ENCODE results near the gene TNFAIP1.

DNA sequence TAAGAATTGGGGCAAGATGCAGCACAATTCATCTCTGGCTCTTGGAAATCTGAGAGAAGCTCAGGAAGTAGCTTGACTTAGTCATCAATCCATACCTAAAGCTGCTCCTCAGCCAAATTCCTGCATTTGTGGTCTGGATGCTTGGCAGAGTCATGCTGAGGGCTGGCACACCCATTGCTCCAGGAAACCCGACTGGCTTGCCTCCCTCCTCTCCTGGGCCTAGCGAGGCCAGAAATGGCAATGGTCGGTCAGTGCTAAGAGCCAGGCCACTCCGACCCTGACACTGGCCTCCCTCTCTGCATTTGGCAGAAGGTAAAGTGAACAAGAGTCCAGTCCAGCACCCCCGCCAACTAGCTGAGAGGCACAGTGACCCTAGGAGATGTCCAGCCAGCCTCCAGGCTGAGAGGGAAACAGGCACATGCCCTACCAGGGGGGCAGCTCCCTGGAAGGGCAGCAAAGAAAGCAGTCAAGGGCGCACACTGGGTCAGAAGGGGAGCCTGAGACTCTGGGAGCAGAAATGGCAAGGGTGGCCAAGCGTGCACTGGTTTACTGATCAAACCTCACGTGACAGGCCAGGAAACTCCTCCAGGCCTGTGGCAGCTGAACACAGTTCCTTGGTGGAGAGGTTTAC, 11.8 kb downstream of the TNFAIP1 start:
- TF ChIP-seq GATA2 (IDR thresholded peaks at IDR 0.05; ENCODE audit: low read depth, low read length) (no peak), GATA3 (IDR thresholded peaks at IDR 0.05; ENCODE audit: low read depth, low read length) (no peak)
